IMR-90 (cell line): Measurements from ENCODE around the gene PRR23E. TPM values are rescaled to one million over a fixed set of nuclear protein-coding genes. Genes with fewer than 3 reads are reported as not detected.

Experiments
- ATAC-seq: fragments of 200-7000 bp; cut with Tn5 transposase; 2 replicates; pipeline ENCODE4 v1.9.1; 2020; ENCODE audit warnings: low read depth, mild to moderate bottlenecking, moderate library complexity
- BruUV-seq: library from RNA; stranded (reverse); fragments of 400-500 nt; replicated peaks from 2 replicates; lab custom pipeline; 2021; lab: Mats Ljungman, UMichigan
- CTCF ChIA-PET: fragments of 300-600 bp; formaldehyde crosslinking; extraction: SDS; loops from one replicate; lab custom pipeline; 2021; ENCODE audit warnings: antibody characterized with exemption; lab: Yijun Ruan, JAX
- POLR2A ChIA-PET: fragments of 300-600 bp; sonication (Branson Sonifier 250); formaldehyde crosslinking; loops from one replicate; lab custom pipeline; 2022; ENCODE audit warnings: antibody characterized with exemption; ENCODE audit not compliant: unreplicated experiment; lab: Charles Lee
- DNase-seq: peaks from one replicate; pipeline ENCODE4 v3.0.0; 2013
- H2AFZ ChIP-seq: replicated peaks from 2 replicates; pipeline ENCODE3; 2013; ENCODE audit warnings: low read length, mild to moderate bottlenecking; ENCODE audit not compliant: poor library complexity
- H2AK5ac ChIP-seq: 2 replicates; pipeline ENCODE4 v1.6.1; 2013; ENCODE audit warnings: low read depth, low read length, inconsistent platforms
- H2AK9ac ChIP-seq: replicated peaks from 2 replicates; pipeline ENCODE3; 2013; ENCODE audit warnings: mild to moderate bottlenecking, low read depth, low read length, moderate library complexity; ENCODE audit not compliant: poor library complexity
- H2BK120ac ChIP-seq: 2 replicates; pipeline ENCODE4 v1.6.1; 2013; ENCODE audit warnings: low read depth, low read length, inconsistent platforms
- H2BK15ac ChIP-seq: 3 replicates; pipeline ENCODE4 v1.6.1; 2013; ENCODE audit warnings: low read depth, low read length, inconsistent platforms
- H2BK20ac ChIP-seq: 2 replicates; pipeline ENCODE4 v1.6.1; 2013; ENCODE audit warnings: low read depth, mild to moderate bottlenecking, inconsistent platforms, low read length, moderate library complexity
- H2BK5ac ChIP-seq: 2 replicates; pipeline ENCODE4 v1.6.1; 2013; ENCODE audit warnings: mild to moderate bottlenecking, low read depth, low read length, inconsistent platforms; ENCODE audit not compliant: poor library complexity, severe bottlenecking
- H3K14ac ChIP-seq: replicated peaks from 2 replicates; pipeline ENCODE4 v1.6.1; 2013; ENCODE audit warnings: low read depth, low read length, inconsistent platforms
- H3K18ac ChIP-seq: 2 replicates; pipeline ENCODE4 v1.6.1; 2013; ENCODE audit warnings: low read depth, low read length, control low read depth
- H3K23ac ChIP-seq: 2 replicates; pipeline ENCODE4 v1.6.1; 2013; ENCODE audit warnings: low read depth, low read length, inconsistent platforms
- H3K27ac ChIP-seq: 2 replicates; pipeline ENCODE4 v1.5.1; 2013; ENCODE audit warnings: mild to moderate bottlenecking, control low read depth, low read length; ENCODE audit not compliant: insufficient read depth
- H3K27me3 ChIP-seq: 2 replicates; pipeline ENCODE4 v1.6.1; 2013; ENCODE audit warnings: low read length; ENCODE audit not compliant: control insufficient read depth, insufficient read depth
- H3K36me3 ChIP-seq: 2 replicates; pipeline ENCODE4 v1.6.1; 2013; ENCODE audit warnings: low read length, mixed read lengths; ENCODE audit not compliant: control insufficient read depth, insufficient read depth
- H3K4ac ChIP-seq: 2 replicates; pipeline ENCODE4 v1.6.1; 2013; ENCODE audit warnings: low read depth, low read length, inconsistent platforms
- H3K4me1 ChIP-seq: 2 replicates; pipeline ENCODE4 v1.6.1; 2013; ENCODE audit warnings: low read length, mixed read lengths; ENCODE audit not compliant: control insufficient read depth, insufficient read depth
- H3K4me2 ChIP-seq: 2 replicates; pipeline ENCODE4 v1.6.1; 2013; ENCODE audit warnings: low read depth, mild to moderate bottlenecking, control low read depth, low read length, moderate library complexity
- H3K4me3 ChIP-seq: 2 replicates; pipeline ENCODE4 v1.5.1; 2013; ENCODE audit warnings: low read depth, mild to moderate bottlenecking, control low read depth, low read length, moderate library complexity; ENCODE audit not compliant: insufficient read depth
- H3K56ac ChIP-seq: 2 replicates; pipeline ENCODE4 v1.6.1; 2013; ENCODE audit warnings: low read length, inconsistent platforms; ENCODE audit not compliant: insufficient read depth; ENCODE audit errors: extremely low read depth
- H3K79me1 ChIP-seq, 2 experiments: 2 replicates each; pipeline ENCODE4 v1.6.1; 2013; ENCODE audit warnings: low read length in 2 of 2, inconsistent platforms in 1 of 2, low read depth in 1 of 2
- H3K9ac ChIP-seq: 2 replicates; pipeline ENCODE4 v1.6.1; 2013; ENCODE audit warnings: low read depth, low read length, control low read depth
- H3K9me1 ChIP-seq: 2 replicates; pipeline ENCODE4 v1.6.1; 2013; ENCODE audit warnings: low read length, inconsistent platforms; ENCODE audit not compliant: insufficient read depth
- H3K9me3 ChIP-seq: 2 replicates; pipeline ENCODE4 v1.6.1; 2013; ENCODE audit warnings: low read length; ENCODE audit not compliant: control insufficient read depth, insufficient read depth
- H4K20me1 ChIP-seq: 2 replicates; pipeline ENCODE4 v1.6.1; 2013; ENCODE audit warnings: low read length, inconsistent platforms; ENCODE audit not compliant: insufficient read depth
- H4K5ac ChIP-seq: 2 replicates; pipeline ENCODE4 v1.6.1; 2013; ENCODE audit warnings: mild to moderate bottlenecking, low read depth, low read length, control low read depth
- H4K8ac ChIP-seq, 2 experiments: 2 replicates each; pipeline ENCODE4 v1.6.1; 2013; ENCODE audit warnings: low read depth in 2 of 2, low read length in 2 of 2, control low read depth in 1 of 2, inconsistent platforms in 1 of 2
- H4K91ac ChIP-seq: 2 replicates; pipeline ENCODE4 v1.6.1; 2013; ENCODE audit warnings: low read depth, low read length, inconsistent platforms; ENCODE audit not compliant: insufficient read depth
- BHLHE40 ChIP-seq: fragments of 150-350 bp; IDR thresholded peaks from 2 replicates; pipeline ENCODE4 v1.6.1; 2016; ENCODE audit warnings: mild to moderate bottlenecking, low read depth, low read length
- CEBPB ChIP-seq: IDR thresholded peaks from 2 replicates; pipeline ENCODE4 v1.6.1; 2012; ENCODE audit warnings: low read depth, low read length, improper control_type of control experiment
- CHD1 ChIP-seq: IDR thresholded peaks from 2 replicates; pipeline ENCODE4 v1.6.1; 2012; ENCODE audit warnings: low read depth, low read length, improper control_type of control experiment
- ELK1 ChIP-seq: fragments of 150-350 bp; IDR thresholded peaks from 2 replicates; pipeline ENCODE4 v1.6.1; 2016; ENCODE audit warnings: low read depth, mild to moderate bottlenecking, low read length, moderate library complexity, borderline replicate concordance
- FOS ChIP-seq: fragments of 150-350 bp; IDR thresholded peaks from 2 replicates; pipeline ENCODE4 v1.6.1; 2016; ENCODE audit warnings: low read depth, low read length
- MAFK ChIP-seq: IDR thresholded peaks from 2 replicates; pipeline ENCODE4 v1.6.1; 2012; ENCODE audit warnings: low read depth, low read length, improper control_type of control experiment
- MAZ ChIP-seq: IDR thresholded peaks from 2 replicates; pipeline ENCODE4 v1.6.1; 2012; ENCODE audit warnings: low read depth, mild to moderate bottlenecking, low read length, improper control_type of control experiment, moderate library complexity, borderline replicate concordance
- MXI1 ChIP-seq: IDR thresholded peaks from 2 replicates; pipeline ENCODE4 v1.6.1; 2012; ENCODE audit warnings: low read depth, mild to moderate bottlenecking, low read length, moderate library complexity, borderline replicate concordance
- NFE2L2 ChIP-seq: fragments of 150-350 bp; IDR thresholded peaks from 2 replicates; pipeline ENCODE4 v1.6.1; 2016; ENCODE audit warnings: low read depth, mild to moderate bottlenecking, low read length
- POLR2A ChIP-seq: IDR thresholded peaks from 2 replicates; pipeline ENCODE4 v1.6.1; 2012; ENCODE audit warnings: mild to moderate bottlenecking, low read depth, low read length
- RCOR1 ChIP-seq: IDR thresholded peaks from 2 replicates; pipeline ENCODE4 v1.6.1; 2012; ENCODE audit warnings: mild to moderate bottlenecking, low read length, improper control_type of control experiment; ENCODE audit not compliant: insufficient replicate concordance
- RFX5 ChIP-seq: IDR thresholded peaks from 2 replicates; pipeline ENCODE4 v1.8.0; 2012; ENCODE audit warnings: low read depth, mild to moderate bottlenecking, low read length, moderate library complexity
- SMC3 ChIP-seq: fragments of 150-350 bp; IDR thresholded peaks from 2 replicates; pipeline ENCODE4 v1.6.1; 2016; ENCODE audit warnings: low read depth, mild to moderate bottlenecking, antibody characterized with exemption, low read length, moderate library complexity
- USF2 ChIP-seq: fragments of 150-350 bp; IDR thresholded peaks from 2 replicates; pipeline ENCODE4 v1.6.1; 2017; ENCODE audit warnings: mild to moderate bottlenecking, antibody characterized with exemption, low read length, low read depth
- WGBS, 2 experiments: methylation state at CpG; one replicate each; pipeline versions ENCODE4 v1.1.5 to v1.1.7; 2013; ENCODE audit warnings: missing lambda C conversion rate in 2 of 2; ENCODE audit not compliant: insufficient read length in 1 of 2; ENCODE audit errors: extremely low coverage in 2 of 2; 5-methylcytosine and 5-hydroxymethylcytosine counted together
- dilution Hi-C: fragments of 300-500 bp; cut with HindIII; formaldehyde crosslinking; loops from one replicate; pipeline ENCODE4 v1.14.3; 2018; ENCODE audit warnings: low sequenced_read_pairs; ENCODE audit not compliant: unreplicated experiment
- in situ Hi-C: fragments of 300-500 bp; cut with MboI; formaldehyde crosslinking; loops from 3 replicates; pipeline ENCODE4 v1.14.3; 2019; ENCODE audit warnings: low sequenced_read_pairs, inconsistent platforms, mixed read lengths
- intact Hi-C: fragments of 100-400 bp; cut with micrococcal nuclease; formaldehyde crosslinking; loops from 2 replicates; pipeline ENCODE4 v1.10.0; 2022
- polyA plus RNA-seq, 3 experiments: library from polyadenylated mRNA; depleted of rRNA; stranded (reverse); fragments of >200 nt; gene quantifications; 2 replicates each; pipeline ENCODE4 v1.2.3, GENCODE V29; 2012; ENCODE audit warnings: low replicate concordance in 1 of 3
- total RNA-seq: library from RNA; depleted of rRNA; stranded (reverse); fragments of >200 nt; gene quantifications from 2 replicates; pipeline ENCODE4 v1.2.3, GENCODE V29; 2012
- TF ChIP-seq, protein P1 (sequence below): conservative IDR thresholded peaks from 2 replicates; pipeline ENCODE4 v1.5.1; 2012; ENCODE audit warnings: mild to moderate bottlenecking, low read depth, low read length, improper control_type of control experiment

Gene PRR23E
- total and polyA plus RNA-seq, 2 of the 4 experiments (the other 2 are of a cell fraction), result not detected

GRCh38 chr3:127185962-127186674 lies 6.8 kb upstream of the PRR23E start:
- H2AFZ ChIP-seq, result no peak overlapping the region
- H2AK5ac ChIP-seq, result no peak overlapping the region
- no peak overlapping the region for H2AK9ac ChIP-seq
- TF ChIP-seq MXI1 (no peak), CHD1 (no peak), SMC3 (no peak), USF2 (no peak), POLR2A (no peak), FOS (no peak), MAZ (no peak), NFE2L2 (no peak), RCOR1 (no peak), CEBPB (no peak), RFX5 (no peak), MAFK (no peak), ELK1 (no peak), BHLHE40 (no peak)
- TF ChIP-seq, protein P1, sequence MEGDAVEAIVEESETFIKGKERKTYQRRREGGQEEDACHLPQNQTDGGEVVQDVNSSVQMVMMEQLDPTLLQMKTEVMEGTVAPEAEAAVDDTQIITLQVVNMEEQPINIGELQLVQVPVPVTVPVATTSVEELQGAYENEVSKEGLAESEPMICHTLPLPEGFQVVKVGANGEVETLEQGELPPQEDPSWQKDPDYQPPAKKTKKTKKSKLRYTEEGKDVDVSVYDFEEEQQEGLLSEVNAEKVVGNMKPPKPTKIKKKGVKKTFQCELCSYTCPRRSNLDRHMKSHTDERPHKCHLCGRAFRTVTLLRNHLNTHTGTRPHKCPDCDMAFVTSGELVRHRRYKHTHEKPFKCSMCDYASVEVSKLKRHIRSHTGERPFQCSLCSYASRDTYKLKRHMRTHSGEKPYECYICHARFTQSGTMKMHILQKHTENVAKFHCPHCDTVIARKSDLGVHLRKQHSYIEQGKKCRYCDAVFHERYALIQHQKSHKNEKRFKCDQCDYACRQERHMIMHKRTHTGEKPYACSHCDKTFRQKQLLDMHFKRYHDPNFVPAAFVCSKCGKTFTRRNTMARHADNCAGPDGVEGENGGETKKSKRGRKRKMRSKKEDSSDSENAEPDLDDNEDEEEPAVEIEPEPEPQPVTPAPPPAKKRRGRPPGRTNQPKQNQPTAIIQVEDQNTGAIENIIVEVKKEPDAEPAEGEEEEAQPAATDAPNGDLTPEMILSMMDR, result no peak
- no CpG with 5 or more reads among the region's 4 CpGs for WGBS, 2 experiments
- H3K9me1 ChIP-seq, result no peaks in the 10 kb centered on the region
- H3K36me3 ChIP-seq, result no peaks in the 10 kb centered on the region
- H3K4me1 ChIP-seq, result no peaks in the 10 kb centered on the region
- no peak overlapping the region for H3K4ac ChIP-seq
- H3K56ac ChIP-seq, result no peak overlapping the region
- ChIA-PET CTCF (no interaction called here), POLR2A (no interaction called here)
- H3K9me3 ChIP-seq, result no peaks in the 10 kb centered on the region
- ATAC-seq (no peak), DNase-seq (no peak)
- no peak overlapping the region for H3K23ac ChIP-seq
- no peak overlapping the region for H4K8ac ChIP-seq
- no peak overlapping the region for H3K4me2 ChIP-seq
- no peak overlapping the region for H4K5ac ChIP-seq
- no TSS peak for BruUV-seq
- no peak overlapping the region for H2BK20ac ChIP-seq
- no peaks in the 10 kb centered on the region for H4K20me1 ChIP-seq
- intact Hi-C loops, result no loop called here
- no peak overlapping the region for H2BK120ac ChIP-seq
- no peaks in the 10 kb centered on the region for H3K79me1 ChIP-seq
- no peak overlapping the region for H3K9ac ChIP-seq
- peaks cover 2% of the 10 kb centered on the region for H3K27me3 ChIP-seq
- H3K18ac ChIP-seq, result no peak overlapping the region
- no peak overlapping the region for H3K27ac ChIP-seq
- H2BK15ac ChIP-seq, result no peak overlapping the region
- H3K4me3 ChIP-seq, result no peak overlapping the region
- in situ Hi-C loops, result no loop called here
- H4K91ac ChIP-seq, result no peak overlapping the region
- H3K14ac ChIP-seq, result no peak overlapping the region
- no peak overlapping the region for H2BK5ac ChIP-seq
- dilution Hi-C loops, result no loop called here
